ENCODE measurements around the gene SULT1B1.

Gene SULT1B1

DNA sequence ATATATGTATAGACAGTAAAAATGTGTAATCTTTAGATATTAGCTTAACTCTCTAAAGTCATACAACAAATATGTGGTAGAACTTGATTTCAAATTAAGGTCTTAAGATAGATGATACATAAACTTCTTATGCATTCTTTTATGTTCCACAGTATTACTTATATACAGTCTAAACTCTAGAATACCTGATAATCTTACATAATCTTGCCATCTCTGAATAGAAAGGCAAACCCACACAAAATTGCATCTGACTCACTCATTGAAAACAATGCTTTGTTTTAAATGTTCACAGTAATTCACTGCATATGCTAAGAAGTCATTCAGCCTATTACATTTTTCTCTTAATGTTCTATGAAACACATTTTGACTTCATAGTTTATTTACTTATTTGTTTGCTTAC lies 10.1 kb downstream of the SULT1B1 start:
- DNase-seq (ENCODE audit: low spot score) (no peak), FAIRE-seq (no peak)

DNA sequence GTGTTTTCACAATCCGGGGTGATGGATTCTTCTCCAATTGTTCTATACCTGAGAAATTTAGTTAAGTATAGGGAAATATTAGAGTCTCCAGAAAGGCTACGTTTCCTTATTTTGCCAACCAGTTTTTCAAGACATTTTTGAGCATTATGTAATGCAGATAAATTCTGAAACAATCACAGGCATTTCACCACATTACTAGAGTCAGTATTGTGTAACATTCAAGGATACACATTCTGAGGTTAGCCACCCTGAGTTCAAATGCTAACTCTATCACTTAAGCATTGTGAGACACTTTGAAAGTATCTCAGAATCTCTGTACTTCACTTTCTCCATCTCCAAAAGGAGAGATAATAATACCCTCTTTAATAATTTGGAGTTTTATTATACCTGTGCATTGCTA lies 10.6 kb downstream of the SULT1B1 start:
- FAIRE-seq: no peak

DNA sequence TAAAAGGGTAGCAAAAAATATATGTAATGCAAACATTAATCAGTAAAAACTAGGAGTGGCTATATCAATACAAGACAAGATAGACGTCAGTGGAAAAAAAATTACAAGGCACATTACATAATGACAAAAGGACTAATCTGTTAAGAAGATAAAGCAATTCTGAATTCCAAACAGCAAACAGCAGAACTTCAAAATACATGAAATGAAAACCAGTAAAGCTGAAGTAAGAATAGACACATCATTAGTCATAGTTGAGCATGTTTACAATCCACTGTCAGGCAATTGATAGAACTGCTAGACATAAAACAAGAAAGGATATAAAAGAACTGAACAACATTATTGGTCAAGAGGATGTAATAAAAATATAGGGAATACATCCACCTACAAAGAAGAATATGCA lies 12.2 kb downstream of the SULT1B1 start:
- no peak for FAIRE-seq

More for the DNA sequence above, 10.6 kb downstream of the SULT1B1 start:
- DNase-seq (ENCODE audit: low spot score): no peak

DNA sequence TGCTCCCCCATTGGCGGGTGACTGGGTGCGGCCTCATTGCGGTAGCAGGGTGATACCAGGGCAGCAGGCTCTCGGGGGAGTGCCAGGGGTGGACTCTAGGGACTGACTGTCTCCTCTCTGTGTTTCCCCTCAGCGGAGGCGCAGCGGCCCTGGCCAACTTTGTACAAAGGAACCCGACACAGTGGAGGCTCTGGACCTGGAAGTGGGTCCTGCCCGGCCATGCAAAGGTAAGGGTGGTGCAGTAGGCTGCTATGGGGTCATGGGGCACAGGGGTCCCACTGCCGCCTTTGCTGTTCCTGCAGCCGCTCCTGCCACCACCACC lies 16.3 kb downstream of the SULT1B1 start:
- FAIRE-seq: no peak
- no peak for DNase-seq (ENCODE audit: low spot score)

More for the DNA sequence above, 12.2 kb downstream of the SULT1B1 start:
- no peak for DNase-seq (ENCODE audit: low spot score)

DNA sequence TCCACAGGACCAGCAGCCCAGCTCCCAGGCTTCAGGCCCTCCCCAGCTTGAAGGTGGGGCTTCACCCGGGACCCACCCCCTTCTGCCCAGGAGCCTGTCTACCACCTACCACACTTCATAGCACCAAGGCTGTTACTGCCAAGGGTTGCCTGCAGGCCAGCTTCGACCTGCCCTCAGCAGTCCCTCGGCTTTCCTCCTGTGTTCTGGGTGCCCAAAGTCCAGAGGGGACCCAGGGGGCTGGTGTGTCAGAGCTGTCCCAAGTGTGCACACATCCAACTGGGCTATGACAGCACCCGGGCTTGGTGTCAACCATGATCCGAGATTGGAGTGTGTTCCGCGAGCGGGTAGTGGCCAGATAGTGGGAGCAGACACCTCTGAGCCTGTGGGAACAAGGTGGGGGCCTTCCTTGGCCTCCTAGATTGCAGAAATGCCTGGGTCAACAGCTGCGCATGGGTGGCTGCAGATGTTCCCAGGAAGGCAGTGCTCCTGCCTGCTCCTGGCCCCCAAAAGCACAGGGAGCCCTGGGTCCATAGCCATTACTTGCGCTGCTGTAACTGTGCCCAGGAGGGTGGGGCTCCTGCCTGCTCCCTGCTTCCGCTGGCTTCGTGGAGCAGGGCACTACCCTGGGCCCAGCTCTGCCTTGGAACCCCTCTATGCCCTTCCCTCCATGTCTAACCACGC lies 16.8 kb downstream of the SULT1B1 start:
- FAIRE-seq (peak; percentile 61), DNase-seq (ENCODE audit: low spot score) (no peak)

DNA sequence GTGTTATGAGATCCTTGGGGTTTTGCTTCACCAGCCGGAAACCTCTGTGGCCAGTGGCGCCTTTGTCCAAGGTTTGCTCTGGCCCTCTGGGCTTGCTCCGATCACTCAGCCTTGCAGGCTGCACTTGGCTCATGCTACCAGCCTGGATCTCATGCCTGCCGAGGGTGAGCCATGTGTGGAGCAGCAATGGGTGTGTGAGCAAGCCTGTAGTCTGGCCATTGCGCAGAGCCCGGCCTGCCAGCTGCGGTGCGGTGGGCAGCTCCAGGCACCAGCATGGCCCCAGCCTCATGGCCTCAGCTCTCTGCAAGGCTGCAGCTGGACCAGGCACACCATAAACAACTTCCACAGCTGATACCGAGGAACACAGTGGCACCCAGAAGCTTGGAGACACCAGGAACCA lies 17.8 kb downstream of the SULT1B1 start:
- DNase-seq (ENCODE audit: low spot score): no peak
- FAIRE-seq: no peak

DNA sequence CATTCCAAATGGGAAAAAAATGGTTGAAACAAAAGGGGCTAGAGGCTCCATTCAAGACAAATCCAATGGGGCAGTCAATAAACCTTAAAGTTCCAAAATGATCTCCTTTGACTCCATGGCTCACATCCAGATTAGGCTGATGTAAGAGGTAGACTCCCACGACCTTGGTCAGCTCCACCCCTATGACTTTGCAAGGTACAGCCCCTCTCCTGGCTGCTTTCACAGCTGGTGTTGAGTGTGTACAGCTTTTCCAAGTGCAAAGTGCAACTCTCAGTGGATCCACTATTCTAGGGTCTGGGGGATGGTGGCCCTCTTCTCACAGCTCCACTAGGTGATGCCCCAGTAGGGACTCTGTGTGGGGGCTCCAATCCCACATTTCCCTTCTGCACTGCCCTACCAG lies 21.5 kb downstream of the SULT1B1 start:
- DNase-seq (ENCODE audit: low spot score) (no peak), FAIRE-seq (no peak)

DNA sequence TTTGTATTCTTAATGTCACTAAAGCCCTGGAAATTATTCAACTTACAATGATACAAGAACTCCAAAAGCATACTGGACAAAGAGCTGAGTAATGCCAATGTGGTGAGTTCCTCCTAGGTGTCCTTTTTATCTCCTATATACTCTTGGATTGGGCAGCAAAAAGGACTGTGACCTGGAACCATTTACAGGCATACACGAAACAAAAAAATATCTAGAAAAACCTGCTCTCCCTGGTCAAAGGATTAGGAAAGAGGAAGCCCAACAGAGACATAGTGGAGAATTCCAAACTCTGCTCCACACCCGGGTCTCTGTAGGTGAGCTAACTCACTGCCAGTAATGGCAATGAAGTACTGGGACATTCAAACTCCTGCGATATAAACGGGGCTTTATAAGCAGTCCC lies 25.3 kb downstream of the SULT1B1 start:
- no peak for FAIRE-seq
- DNase-seq (ENCODE audit: low spot score): no peak

DNA sequence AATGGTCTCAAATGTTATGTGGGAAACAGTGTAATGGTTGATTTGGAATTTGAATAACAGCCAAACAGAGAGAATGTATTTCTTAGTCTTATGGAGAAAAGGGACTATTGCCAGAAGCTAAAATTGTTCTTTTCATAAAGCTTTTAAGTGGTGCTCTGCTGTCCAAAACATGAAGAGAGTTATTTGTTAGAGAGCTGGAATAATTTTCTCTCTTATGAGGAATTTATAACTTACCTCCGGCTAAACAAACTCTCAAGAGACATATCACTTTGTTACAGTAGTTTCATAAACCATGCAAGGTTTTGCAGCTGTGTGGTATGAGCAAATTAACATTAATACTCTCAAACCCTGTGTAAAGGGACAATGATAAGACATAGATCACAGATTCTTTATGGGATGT lies 28.6 kb downstream of the SULT1B1 start:
- FAIRE-seq: no peak
- no peak for DNase-seq (ENCODE audit: low spot score)

DNA sequence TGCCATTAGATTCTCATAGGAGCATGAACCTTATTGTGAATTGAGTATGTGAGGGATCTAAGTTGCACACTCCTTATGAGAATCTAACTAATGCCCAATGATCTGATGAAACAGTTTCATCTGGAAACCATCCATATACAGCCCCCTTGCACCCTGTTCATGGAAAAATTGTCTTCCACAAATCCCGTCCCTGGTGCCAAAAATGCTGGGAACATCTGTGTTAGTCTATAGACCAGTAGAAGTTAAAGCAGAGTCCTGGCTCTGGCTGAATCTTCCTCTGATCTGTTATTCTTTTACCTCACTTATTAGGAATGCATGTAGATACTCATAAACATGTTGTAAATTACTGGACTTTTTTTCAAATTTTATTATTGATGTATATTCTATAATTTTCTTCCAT lies 29.2 kb downstream of the SULT1B1 start:
- FAIRE-seq (no peak), DNase-seq (ENCODE audit: low spot score) (no peak)

DNA sequence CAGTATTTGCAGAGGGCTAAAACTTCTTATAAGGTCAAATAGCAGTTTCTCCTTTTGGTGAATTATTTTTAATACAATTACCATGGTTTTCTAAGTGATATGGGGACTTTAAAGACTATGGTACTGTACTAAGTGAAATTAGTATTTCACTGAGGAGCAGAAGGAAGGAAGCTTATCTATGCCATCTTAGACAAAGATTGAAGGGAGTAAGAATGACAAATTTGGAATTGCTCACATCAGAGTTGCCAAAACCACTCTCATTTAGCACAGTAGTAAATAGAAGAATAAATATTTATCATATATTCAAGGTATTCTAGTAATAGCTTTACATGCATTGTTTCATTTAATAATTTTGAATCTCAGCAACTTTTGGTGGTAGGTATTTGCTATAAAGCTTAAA lies 30.4 kb downstream of the SULT1B1 start:
- DNase-seq (ENCODE audit: low spot score) (no peak), FAIRE-seq (no peak)

DNA sequence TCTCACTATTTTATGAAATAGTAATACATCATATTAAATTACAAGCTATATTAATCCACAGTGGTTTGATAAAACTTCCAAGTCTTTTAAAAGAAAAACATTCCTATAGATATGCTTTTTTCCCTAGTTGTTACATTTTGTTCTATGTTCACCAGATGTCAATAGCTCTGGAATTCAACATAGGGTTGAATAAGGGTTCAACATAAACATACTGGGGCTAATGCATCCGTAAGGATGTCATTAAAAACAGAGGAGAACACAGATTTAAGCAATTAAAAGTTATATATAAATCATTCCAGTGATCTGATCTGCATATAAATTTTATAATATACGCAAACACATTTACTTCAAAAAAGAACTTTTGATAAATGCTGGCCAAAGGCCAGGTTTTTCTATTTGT lies 32.5 kb downstream of the SULT1B1 start:
- no peak for DNase-seq (ENCODE audit: low spot score)
- FAIRE-seq: no peak

DNA sequence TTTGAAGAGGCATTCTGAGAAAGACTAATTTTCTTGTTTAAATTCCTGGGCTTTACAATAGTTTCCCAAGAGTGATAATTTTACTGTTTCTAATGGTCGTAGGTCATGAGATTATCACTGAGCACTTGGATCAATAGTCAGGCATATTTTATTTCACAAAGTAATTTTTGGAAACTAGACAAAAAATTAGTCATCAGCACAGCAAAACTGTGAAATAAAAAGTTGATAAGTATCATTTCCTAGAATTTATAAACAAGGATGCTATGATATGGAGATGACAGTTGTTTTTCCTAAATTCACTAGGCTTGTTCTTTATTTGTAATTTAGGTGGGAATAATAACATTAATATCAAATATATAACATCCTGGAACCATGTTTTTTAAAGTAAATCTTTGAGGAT lies 33.0 kb downstream of the SULT1B1 start:
- FAIRE-seq (no peak), DNase-seq (ENCODE audit: low spot score) (no peak)

DNA sequence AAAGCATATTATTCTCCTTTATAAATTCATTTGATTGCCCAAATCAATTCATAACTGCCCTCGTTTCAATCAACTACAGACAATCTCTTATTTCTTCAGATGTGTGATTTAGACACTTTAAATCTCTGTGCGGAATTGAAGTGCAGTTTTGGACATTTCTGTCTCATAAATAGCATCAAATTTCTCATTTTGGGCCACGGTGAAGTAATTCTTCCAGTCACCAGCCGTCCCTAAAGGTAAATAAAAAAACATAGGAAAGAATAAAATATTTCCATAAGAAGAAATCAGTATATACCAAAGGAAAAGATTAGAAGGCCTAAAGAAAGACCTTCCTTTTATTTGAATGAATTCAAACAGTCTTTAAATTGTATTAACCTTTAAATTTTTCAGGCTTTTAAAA lies 33.4 kb downstream of the SULT1B1 start:
- no peak for DNase-seq (ENCODE audit: low spot score)
- no peak for FAIRE-seq

DNA sequence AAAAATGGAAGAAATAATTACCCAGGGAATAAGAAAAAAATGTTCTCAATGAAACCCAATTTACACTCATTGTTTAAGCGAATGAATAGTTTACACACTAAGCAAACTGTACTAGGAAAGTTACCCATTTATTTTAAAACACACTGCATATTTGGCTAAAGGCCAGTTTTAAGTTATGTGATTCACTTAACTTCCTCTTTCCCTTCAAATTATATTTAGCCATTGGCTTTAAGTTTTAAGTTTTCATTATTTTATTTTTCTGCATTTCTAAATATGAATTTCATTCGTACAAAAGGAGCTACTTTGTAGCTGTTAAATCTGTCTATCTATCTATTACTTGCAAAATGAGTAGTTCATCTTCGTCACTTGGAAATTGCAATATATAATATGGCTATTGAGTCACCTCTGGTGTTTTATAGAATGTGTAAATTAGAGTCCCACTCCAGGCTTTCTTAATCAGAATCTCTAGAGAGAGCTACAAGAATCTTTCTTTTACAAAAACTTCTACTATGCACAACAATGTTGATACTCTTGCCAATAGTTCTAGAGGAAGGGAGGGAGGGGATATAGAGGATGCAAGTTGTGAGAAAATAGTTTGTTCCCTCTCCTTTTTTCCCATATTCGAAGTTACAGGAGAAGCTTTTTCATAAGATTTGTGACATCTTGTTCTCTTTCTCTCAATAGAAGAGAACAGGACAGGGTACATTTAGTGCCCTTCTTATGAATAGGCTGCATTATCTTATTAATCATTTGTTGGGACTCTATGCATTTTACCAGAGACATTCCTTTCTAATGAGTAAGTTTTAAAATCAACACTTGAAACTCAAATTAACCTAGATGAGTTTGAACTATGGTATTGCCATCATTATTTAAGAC lies 41.8 kb downstream of the SULT1B1 start:
- no peak for FAIRE-seq
- DNase-seq (ENCODE audit: low spot score): no peak

DNA sequence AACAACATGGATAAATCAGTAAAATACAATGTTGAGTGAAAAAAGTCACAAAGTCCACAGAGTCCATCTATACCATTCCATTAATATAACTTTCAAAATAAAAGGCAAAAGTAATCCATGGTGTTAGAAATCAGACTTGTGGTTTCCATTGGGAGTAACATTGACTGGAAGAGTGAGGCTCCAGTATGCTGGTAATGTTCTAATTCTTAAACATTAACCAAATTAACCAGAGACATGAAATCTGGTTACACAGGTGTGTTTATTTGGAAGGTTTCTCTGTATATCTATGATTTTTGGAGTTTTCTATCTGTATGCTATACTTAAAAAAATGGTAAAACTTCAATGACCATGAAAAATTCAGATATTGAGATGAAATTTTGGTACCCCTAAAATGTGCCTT lies 42.6 kb downstream of the SULT1B1 start:
- DNase-seq (ENCODE audit: low spot score) (no peak), FAIRE-seq (no peak)

DNA sequence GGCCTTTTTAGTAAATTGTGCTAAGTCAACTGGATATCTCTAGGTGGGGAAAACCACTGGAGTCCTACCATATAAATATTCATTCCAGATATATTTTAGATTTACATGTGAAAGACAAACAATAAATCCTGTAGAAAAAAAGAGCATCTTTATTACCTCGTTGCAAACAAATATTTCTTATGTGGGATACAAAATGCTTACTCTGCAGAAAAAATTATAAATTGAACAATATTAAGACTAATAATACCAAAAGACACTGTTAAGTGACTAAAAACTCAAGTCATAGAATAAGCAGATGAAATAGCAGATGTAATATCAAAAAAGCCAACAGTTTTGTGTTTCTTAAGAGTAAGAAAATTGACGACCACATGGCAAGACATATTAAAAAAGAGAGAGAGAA lies 43.8 kb downstream of the SULT1B1 start:
- FAIRE-seq (no peak), DNase-seq (ENCODE audit: low spot score) (no peak)

DNA sequence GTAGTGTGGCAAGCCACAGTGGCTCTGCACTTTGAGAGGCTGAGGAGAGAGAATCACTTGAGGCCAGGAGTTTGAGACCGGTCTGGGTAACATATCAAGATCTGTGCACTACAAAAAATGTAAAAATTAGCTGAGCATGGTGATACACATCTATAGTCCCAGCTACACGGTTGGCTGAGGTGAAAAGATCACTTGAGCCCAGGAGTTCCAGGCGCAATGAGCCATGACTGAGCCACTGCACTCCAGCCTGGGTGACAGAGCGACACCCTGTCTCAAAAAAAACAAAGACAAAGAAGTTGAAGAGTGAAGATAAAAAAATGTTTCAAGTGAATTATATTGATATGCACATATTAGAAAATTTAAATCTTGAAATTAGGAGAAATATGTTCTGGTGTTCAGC lies 46.3 kb downstream of the SULT1B1 start:
- DNase-seq (ENCODE audit: low spot score) (no peak), FAIRE-seq (no peak)

DNA sequence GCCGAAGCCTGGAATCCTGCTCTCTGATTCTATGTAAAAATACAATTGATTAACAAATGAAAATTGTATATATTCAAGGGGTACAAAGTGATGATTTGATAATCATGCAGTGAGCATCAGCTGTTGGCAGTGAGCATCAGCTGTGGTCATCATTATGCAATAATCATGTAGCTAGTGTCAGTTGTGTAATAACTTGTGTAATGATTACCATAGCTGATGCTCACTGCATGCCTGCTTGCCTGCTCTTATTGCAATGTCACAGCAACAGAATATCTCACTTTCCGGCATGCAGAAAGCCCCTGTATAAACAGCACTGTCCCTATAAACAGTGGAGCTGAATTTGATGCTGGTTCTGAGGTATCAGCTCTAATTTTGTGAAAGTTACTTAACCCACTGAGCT lies 46.8 kb downstream of the SULT1B1 start:
- FAIRE-seq (no peak), DNase-seq (ENCODE audit: low spot score) (no peak)

DNA sequence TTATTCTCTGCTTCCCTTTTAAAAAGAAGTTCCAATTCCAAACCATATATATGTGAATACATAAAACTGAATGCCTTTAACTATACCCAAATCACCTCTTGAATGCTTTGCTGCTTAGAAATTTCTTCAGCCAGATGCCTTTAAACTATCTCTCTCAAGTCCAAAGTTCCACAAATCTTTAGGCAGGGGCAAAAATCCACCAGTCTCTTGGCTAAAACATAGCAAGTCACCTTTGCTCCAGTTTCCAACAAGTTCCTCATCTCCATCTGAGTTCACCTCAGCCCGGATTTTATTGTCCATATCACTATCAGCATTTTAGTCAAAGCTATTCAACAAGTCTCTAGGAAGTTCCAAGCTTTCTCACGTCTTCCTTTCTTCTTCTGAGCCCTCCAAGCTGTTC lies 49.8 kb downstream of the SULT1B1 start:
- DNase-seq (ENCODE audit: low spot score) (no peak), FAIRE-seq (no peak)

DNA sequence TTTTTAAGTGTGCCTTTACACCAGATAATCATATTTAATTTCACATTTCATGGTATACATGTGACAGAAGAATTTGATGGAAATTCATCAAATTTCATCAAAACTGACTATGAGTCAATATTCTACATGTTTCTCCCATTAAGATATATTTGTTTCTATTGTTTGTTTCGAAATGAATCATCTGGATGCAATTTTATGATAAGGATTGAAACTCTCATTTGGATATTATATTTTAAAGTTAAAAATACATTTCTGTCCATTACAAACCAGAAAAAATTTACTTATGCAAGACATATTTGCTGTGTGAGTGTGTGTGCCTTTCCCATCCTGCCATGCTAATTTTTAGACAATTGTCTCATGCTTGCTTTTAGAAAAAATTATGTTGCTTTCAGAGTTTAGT lies 52.2 kb downstream of the SULT1B1 start:
- DNase-seq (ENCODE audit: low spot score) (no peak), FAIRE-seq (no peak)

DNA sequence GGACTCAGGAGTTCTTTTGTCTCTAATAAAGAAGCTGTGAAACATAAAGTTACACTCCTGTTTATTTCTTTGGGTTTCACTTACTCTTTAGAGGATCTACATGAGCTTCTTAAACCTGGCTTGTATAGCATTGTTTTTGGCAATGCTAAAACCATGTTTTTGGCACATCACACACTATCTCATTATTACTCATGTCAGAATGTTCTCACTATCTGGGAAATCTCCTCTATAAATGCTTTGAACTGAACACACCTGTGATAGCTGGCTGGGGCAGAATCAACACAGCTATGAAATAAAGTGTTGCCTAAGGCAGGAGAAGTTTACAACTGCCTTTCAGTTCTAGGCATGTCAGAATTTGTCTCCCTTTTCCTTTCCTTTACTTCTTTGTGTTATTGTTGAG lies 52.6 kb downstream of the SULT1B1 start:
- DNase-seq (ENCODE audit: low spot score): no peak
- no peak for FAIRE-seq

DNA sequence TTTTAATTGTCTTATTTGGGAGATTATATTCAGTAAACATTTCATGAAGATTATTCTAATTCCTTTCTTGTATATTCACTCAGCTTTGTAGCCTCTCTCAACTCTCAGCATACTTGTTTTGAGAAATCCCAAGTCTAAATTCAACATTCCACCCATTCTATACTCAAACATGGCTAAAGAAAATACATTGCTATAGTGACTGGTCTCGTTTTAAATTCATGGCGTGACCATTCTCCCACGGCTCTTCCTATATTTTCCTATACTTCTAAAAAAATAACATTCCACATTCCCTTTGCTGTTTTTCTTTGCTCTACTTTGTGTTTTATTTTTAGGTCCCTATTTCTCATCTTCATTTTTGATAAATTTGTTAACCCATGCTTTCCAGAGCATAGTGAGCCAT lies 58.2 kb downstream of the SULT1B1 start:
- FAIRE-seq (no peak), DNase-seq (ENCODE audit: low spot score) (no peak)
